Nephron progenitor cell (in vitro differentiated cells): ENCODE data around the gene PDIA5.

Source experiments
- DNase-seq: peaks from one replicate; pipeline ENCODE4 v3.0.0; 2021
- H3K27ac Mint-ChIP-seq: 2 replicates; pipeline ENCODE4 v1.8.0; 2021; ENCODE audit warnings: mild to moderate bottlenecking, moderate library complexity, mixed read lengths
- H3K27me3 Mint-ChIP-seq: 2 replicates; pipeline ENCODE4 v1.8.0; 2021; ENCODE audit warnings: mild to moderate bottlenecking, low read depth, mixed read lengths; ENCODE audit not compliant: poor library complexity
- H3K36me3 Mint-ChIP-seq: 2 replicates; pipeline ENCODE4 v1.8.0; 2021; ENCODE audit warnings: low read depth, mixed read lengths
- H3K4me1 Mint-ChIP-seq: 2 replicates; pipeline ENCODE4 v1.8.0; 2021; ENCODE audit warnings: mixed read lengths
- H3K4me3 Mint-ChIP-seq: 2 replicates; pipeline ENCODE4 v1.8.0; 2021; ENCODE audit warnings: mild to moderate bottlenecking, moderate library complexity, mixed read lengths
- H3K9me3 Mint-ChIP-seq: 2 replicates; pipeline ENCODE4 v1.8.0; 2021; ENCODE audit warnings: mild to moderate bottlenecking, moderate library complexity, mixed read lengths
- CTCF ChIP-seq: fragments of 200-600 bp; sonication (generic); IDR thresholded peaks from 2 replicates; pipeline ENCODE4 v1.5.0; 2021; ENCODE audit warnings: antibody characterized with exemption

Gene PDIA5

GRCh38 chr3:123137001-123137400, 70.2 kb downstream of the PDIA5 start:
- DNase-seq = no peak
- Mint-ChIP-seq H3K4me3 (no peak overlapping the region), H3K4me1 (peaks cover 34% of the 10 kb centered on the region), H3K9me3 (no peaks in the 10 kb centered on the region), H3K27me3 (peaks cover 6% of the 10 kb centered on the region), H3K27ac (no peak overlapping the region), H3K36me3 (peaks cover 9% of the 10 kb centered on the region)
- no peak for TF ChIP-seq CTCF

- peaks cover 13% of the 10 kb centered on the region for H3K27me3 Mint-ChIP-seq
- no peak overlapping the region for H3K4me3 Mint-ChIP-seq
- no peaks in the 10 kb centered on the region for H3K9me3 Mint-ChIP-seq
- TF ChIP-seq CTCF = no peak
- peaks cover 40% of the 10 kb centered on the region for H3K4me1 Mint-ChIP-seq
- peaks cover 8% of the 10 kb centered on the region for H3K36me3 Mint-ChIP-seq
- H3K27ac Mint-ChIP-seq = peak overlapping the region; percentile 42
- peak; percentile 25 for DNase-seq
Measured at GRCh38 chr3:123138839-123139444, 72.1 kb downstream of the PDIA5 start.

- DNase-seq = no peak
- Mint-ChIP-seq H3K4me1 (peaks cover 45% of the 10 kb centered on the region), H3K9me3 (no peaks in the 10 kb centered on the region), H3K27ac (no peak overlapping the region), H3K27me3 (peaks cover 10% of the 10 kb centered on the region), H3K36me3 (peaks cover 2% of the 10 kb centered on the region), H3K4me3 (no peak overlapping the region)
- TF ChIP-seq CTCF = no peak
Measured at GRCh38 chr3:123139522-123139921, 72.7 kb downstream of the PDIA5 start.

- Mint-ChIP-seq H3K27ac (no peak overlapping the region), H3K27me3 (peaks cover 9% of the 10 kb centered on the region), H3K4me1 (peaks cover 45% of the 10 kb centered on the region), H3K36me3 (peaks cover 2% of the 10 kb centered on the region), H3K9me3 (no peaks in the 10 kb centered on the region), H3K4me3 (no peak overlapping the region)
- DNase-seq = no peak
- TF ChIP-seq CTCF = no peak
Measured at GRCh38 chr3:123140550-123140949, 73.7 kb downstream of the PDIA5 start.

GRCh38 chr3:123141276-123141675, 74.5 kb downstream of the PDIA5 start:
- Mint-ChIP-seq H3K9me3 (no peaks in the 10 kb centered on the region), H3K27ac (no peak overlapping the region), H3K36me3 (peaks cover 10% of the 10 kb centered on the region), H3K4me1 (peaks cover 45% of the 10 kb centered on the region), H3K4me3 (no peak overlapping the region), H3K27me3 (peaks cover 9% of the 10 kb centered on the region)
- DNase-seq = no peak
- no peak for TF ChIP-seq CTCF

- Mint-ChIP-seq H3K36me3 (peaks cover 12% of the 10 kb centered on the region), H3K27ac (no peak overlapping the region), H3K4me1 (peaks cover 44% of the 10 kb centered on the region), H3K27me3 (peaks cover 9% of the 10 kb centered on the region), H3K4me3 (no peak overlapping the region), H3K9me3 (no peaks in the 10 kb centered on the region)
- no peak for TF ChIP-seq CTCF
- peak; percentile 34 for DNase-seq
Measured at GRCh38 chr3:123143669-123144411, 77.0 kb downstream of the PDIA5 start.
